ENCODE data around the gene PEAR1.

Gene PEAR1

DNA sequence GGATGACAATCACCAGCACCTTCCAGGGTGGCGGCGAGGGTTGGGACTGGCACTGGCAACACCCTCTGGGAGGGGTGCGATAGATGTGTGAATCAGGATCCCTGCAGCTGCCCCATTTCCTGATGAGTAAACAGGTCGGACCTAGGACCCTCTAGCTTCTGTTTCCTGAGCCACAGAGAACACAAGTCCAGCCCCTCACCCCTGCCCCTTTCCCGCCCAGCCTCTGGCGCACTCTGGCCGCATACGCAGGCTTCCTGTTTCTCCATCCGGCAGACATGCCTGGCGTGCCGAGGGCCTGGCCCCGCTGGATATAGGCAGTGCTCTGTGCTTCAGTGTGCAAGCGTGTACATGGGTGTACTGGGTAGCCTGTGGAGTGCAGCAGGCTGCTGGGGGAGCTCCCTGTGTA is 4.6 kb downstream of the PEAR1 start:
- H3K27ac ChIP-seq (ENCODE audit: low read depth, low read length), result peak overlapping the region; percentile 78
- peak overlapping the region in 4 of 5 donors; percentile 11 to 44 (median 28) for H3K4me3 ChIP-seq (ENCODE audit: low read depth in 1 of 5, low read length in 5 of 5)

DNA sequence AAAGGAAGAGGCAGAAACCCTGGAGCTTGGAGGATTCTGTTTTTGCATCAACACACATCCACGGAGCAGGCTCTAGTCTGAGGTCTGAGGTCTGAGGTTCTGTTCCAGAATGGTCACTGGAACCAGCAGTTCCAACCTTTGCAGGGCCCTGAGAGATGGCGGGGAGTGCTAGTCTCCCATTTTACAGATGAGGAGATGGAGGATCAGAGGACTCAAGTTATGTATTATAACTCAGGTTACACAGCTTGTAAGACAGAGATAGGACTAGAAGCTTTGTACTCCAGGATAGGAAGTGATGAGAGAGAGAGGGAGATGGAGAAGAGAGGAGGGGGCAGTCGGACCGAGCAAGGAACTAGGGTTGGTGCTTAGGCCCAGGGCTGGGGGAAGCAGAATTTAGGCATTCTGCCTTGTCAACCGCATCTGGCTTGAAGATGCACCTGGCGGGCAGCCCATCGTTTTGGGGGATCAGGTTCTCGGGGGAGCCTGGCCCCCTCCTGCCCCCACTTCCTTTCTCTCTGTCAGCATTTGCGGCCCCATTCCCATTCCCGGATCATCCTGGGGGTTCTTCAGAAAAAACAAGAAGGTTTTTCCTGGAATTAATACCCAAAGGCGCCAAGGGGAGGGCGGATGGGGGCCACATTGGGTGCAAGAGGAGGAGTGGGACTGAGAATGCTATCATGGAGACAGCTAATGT is 5.6 kb downstream of the PEAR1 start:
- Histone ChIP-seq H3K4me3 (ENCODE audit: low read depth in 1 of 5, low read length in 5 of 5) (peak overlapping the region in 3 of 5 donors; percentile 20 to 44 (median 37)), H3K9me3 (ENCODE audit: control insufficient read depth in 5 of 5, low read length in 5 of 5) (no peaks in the 10 kb centered on the region), H3K27me3 (ENCODE audit: control insufficient read depth in 5 of 5, insufficient read depth in 4 of 5, low read length in 5 of 5) (peaks cover 0 to 19% (median 13%) of the 10 kb centered on the region in 5 donors), H3K27ac (ENCODE audit: low read depth, low read length) (peak overlapping the region; percentile 78), H3K4me1 (ENCODE audit: control insufficient read depth in 5 of 5, insufficient read depth in 5 of 5, low read length in 5 of 5) (peaks cover 7 to 100% (median 71%) of the 10 kb centered on the region in 5 donors), H3K9ac (ENCODE audit: low read length in 5 of 5) (peak overlapping the region in 1 of 5 donors; percentile 59), H3K36me3 (ENCODE audit: control insufficient read depth in 5 of 5, insufficient read depth in 5 of 5, low read length in 5 of 5) (no peaks in the 10 kb centered on the region)

More for the DNA sequence above, 4.6 kb downstream of the PEAR1 start:
- H3K36me3 ChIP-seq (ENCODE audit: control insufficient read depth in 5 of 5, insufficient read depth in 5 of 5, low read length in 5 of 5), result no peaks in the 10 kb centered on the region
- peaks cover 9 to 93% (median 69%) of the 10 kb centered on the region in 5 donors for H3K4me1 ChIP-seq (ENCODE audit: control insufficient read depth in 5 of 5, insufficient read depth in 5 of 5, low read length in 5 of 5)
- peaks cover 0 to 16% (median 14%) of the 10 kb centered on the region in 5 donors for H3K27me3 ChIP-seq (ENCODE audit: control insufficient read depth in 5 of 5, insufficient read depth in 4 of 5, low read length in 5 of 5)
- H3K9ac ChIP-seq (ENCODE audit: low read length in 5 of 5), result peak overlapping the region in 1 of 5 donors; percentile 65
- H3K9me3 ChIP-seq (ENCODE audit: control insufficient read depth in 5 of 5, low read length in 5 of 5), result no peaks in the 10 kb centered on the region

DNA sequence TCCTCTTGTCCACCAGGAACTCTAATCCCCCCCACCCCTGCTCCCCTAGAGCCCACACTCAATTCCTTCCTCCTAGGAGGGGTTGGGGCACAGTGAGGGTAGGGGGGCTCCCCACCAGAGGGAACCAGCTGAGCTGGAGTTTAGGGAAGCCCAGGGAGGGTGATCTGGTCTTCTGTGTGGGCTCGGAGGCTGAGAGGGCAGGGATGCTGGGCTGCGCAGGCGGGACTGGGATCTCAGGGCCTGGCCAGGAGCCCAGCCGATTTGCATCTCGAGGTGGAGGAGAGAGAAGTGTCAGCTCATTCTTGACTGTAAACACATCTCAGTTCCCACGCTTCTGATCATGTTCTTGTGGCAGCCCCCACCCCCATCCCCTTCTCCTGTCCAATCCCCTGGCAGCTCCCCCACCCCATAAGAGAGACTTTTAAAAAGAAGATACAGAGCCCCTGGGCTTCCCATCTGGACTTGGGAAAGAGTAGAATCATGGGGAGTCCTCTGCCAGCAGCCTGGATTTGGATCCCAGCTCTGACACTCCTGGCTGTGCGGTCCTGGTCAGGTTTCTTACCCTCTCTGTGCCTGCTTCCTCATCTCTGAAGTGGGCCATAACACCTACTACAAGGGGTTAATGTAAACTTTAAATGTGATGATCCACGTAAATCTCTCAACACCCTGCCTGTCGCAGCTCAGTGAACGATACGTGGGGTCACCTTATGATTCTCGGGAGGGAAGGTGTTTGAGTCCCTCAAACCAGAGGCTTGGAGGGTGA is 6.6 kb downstream of the PEAR1 start:
- Histone ChIP-seq H3K9me3 (ENCODE audit: control insufficient read depth in 5 of 5, low read length in 5 of 5) (no peaks in the 10 kb centered on the region), H3K4me1 (ENCODE audit: control insufficient read depth in 5 of 5, insufficient read depth in 5 of 5, low read length in 5 of 5) (peaks cover 7 to 100% (median 76%) of the 10 kb centered on the region in 5 donors), H3K36me3 (ENCODE audit: control insufficient read depth in 5 of 5, insufficient read depth in 5 of 5, low read length in 5 of 5) (peaks cover 0 to 5% (median 0%) of the 10 kb centered on the region in 5 donors), H3K4me3 (ENCODE audit: low read depth in 1 of 5, low read length in 5 of 5) (no peak overlapping the region), H3K27ac (ENCODE audit: low read depth, low read length) (peak overlapping the region; percentile 30), H3K27me3 (ENCODE audit: control insufficient read depth in 5 of 5, insufficient read depth in 4 of 5, low read length in 5 of 5) (peaks cover 0 to 19% (median 16%) of the 10 kb centered on the region in 5 donors), H3K9ac (ENCODE audit: low read length in 5 of 5) (peak overlapping the region in 1 of 5 donors; percentile 22)

DNA sequence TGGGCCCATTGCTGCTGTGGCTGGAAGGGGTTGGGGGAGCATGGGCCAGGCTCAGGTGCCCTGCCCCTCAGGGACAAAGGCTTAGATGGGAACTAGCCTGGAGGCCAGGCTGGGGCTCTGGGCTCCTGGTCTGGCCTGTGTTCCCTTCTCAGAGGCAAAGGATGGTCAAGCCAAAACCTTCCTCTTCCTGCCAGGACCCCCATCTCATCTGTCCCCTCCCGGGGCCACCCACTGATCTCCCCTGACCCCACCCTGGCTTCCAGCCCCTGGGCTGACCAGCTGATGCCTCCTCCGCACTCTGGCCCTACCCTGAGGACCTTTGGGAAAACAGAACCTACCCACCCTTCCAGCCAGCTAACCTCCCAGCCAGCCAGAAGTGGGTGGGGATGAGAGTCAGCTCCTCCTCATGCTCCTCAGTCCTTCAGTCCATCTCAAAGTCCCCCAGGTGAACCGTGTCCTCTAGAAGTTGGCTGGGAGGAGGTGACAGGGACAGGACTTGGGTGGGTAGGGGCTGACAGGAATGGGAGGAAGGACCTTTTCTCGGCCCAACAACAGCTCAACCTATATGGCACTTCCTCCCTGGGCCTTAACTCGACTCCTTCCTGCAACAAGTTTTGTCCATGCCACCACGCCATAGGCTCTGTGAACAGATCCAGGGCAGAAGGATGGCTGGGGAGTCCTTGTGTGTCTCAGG is 7.5 kb downstream of the PEAR1 start:
- peak overlapping the region; percentile 30 for H3K27ac ChIP-seq (ENCODE audit: low read depth, low read length)
- H3K36me3 ChIP-seq (ENCODE audit: control insufficient read depth in 5 of 5, insufficient read depth in 5 of 5, low read length in 5 of 5), result peaks cover 0 to 10% (median 5%) of the 10 kb centered on the region in 5 donors
- H3K4me3 ChIP-seq (ENCODE audit: low read depth in 1 of 5, low read length in 5 of 5), result peak overlapping the region in 1 of 5 donors; percentile 6
- H3K9ac ChIP-seq (ENCODE audit: low read length in 5 of 5), result peak overlapping the region in 3 of 5 donors; percentile 22 to 54 (median 26)
- H3K9me3 ChIP-seq (ENCODE audit: control insufficient read depth in 5 of 5, low read length in 5 of 5), result no peaks in the 10 kb centered on the region
- H3K27me3 ChIP-seq (ENCODE audit: control insufficient read depth in 5 of 5, insufficient read depth in 4 of 5, low read length in 5 of 5), result peaks cover 0 to 19% (median 16%) of the 10 kb centered on the region in 5 donors
- peaks cover 7 to 94% (median 76%) of the 10 kb centered on the region in 5 donors for H3K4me1 ChIP-seq (ENCODE audit: control insufficient read depth in 5 of 5, insufficient read depth in 5 of 5, low read length in 5 of 5)

DNA sequence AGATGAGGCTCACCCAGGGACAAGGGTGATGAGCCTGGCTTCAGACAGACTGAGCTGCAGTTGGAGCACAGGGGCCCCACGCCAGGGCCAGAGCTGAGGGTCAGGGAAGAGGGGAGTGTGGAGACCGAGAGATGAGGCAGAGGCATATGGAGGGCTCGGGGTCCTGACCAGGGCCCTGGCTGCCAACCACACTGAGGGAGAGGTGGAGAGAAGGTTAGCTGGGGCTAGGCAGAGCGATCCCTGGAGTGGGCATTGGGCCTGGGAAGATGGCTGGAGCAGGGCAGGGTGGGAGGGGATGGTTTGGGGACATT is 8.0 kb downstream of the PEAR1 start:
- Histone ChIP-seq H3K9ac (ENCODE audit: low read length in 5 of 5) (peak overlapping the region in 2 of 5 donors; percentile 26 to 54), H3K4me1 (ENCODE audit: control insufficient read depth in 5 of 5, insufficient read depth in 5 of 5, low read length in 5 of 5) (peaks cover 7 to 94% (median 71%) of the 10 kb centered on the region in 5 donors), H3K9me3 (ENCODE audit: control insufficient read depth in 5 of 5, low read length in 5 of 5) (no peaks in the 10 kb centered on the region), H3K36me3 (ENCODE audit: control insufficient read depth in 5 of 5, insufficient read depth in 5 of 5, low read length in 5 of 5) (peaks cover 0 to 14% (median 5%) of the 10 kb centered on the region in 5 donors), H3K27me3 (ENCODE audit: control insufficient read depth in 5 of 5, insufficient read depth in 4 of 5, low read length in 5 of 5) (peaks cover 0 to 19% (median 16%) of the 10 kb centered on the region in 5 donors), H3K27ac (ENCODE audit: low read depth, low read length) (peak overlapping the region; percentile 30), H3K4me3 (ENCODE audit: low read depth in 1 of 5, low read length in 5 of 5) (peak overlapping the region in 1 of 5 donors; percentile 6)

DNA sequence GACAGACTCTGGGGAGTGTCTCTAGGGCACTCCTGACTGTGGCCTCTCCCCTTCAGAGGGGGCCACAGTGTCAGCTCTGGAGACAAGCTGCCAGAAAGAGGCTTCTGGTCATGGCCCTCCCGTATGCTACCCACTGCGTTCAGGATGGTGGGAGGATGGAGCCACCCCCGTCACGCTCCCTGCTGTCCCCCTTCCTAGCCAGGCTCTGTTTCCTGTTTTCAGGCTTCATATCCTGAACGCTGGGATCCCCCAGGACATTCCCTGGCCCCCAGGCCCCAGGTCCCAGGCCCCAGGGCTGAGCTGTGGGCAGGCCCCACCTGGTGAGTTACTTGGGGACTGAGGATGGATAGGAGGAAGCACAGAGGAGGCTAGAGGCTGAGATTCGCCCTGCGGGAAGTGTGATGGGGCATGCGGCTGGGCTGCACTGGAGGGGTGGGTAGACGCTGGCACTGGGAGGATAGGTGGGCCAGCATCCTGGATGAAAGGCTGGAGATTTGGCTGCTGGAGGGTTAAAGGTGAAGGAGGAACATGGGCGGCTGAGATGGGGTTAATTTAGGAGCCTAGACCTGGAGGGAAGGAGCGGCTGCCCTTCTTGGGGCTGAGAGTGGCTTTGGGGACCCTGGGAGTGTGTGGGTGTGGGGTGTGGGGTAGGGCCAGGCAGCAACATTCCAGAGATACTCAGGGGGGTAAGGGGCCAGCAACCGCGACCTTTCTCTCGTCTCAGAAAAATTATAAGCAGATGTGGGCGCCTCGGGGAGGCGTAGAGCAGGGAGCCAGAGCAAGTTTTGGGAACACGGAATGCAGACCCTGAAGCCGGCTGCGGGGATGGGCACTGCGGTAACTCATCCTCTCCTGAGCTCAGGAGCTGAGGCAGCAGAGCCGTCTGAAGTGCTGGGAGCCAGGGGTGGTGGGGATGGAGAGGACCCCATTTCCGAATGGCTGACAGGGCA is 8.7 kb downstream of the PEAR1 start:
- peaks cover 7 to 94% (median 66%) of the 10 kb centered on the region in 5 donors for H3K4me1 ChIP-seq (ENCODE audit: control insufficient read depth in 5 of 5, insufficient read depth in 5 of 5, low read length in 5 of 5)
- peak overlapping the region in 1 of 5 donors; percentile 6 for H3K4me3 ChIP-seq (ENCODE audit: low read depth in 1 of 5, low read length in 5 of 5)
- no peaks in the 10 kb centered on the region for H3K9me3 ChIP-seq (ENCODE audit: control insufficient read depth in 5 of 5, low read length in 5 of 5)
- peaks cover 0 to 19% (median 16%) of the 10 kb centered on the region in 5 donors for H3K27me3 ChIP-seq (ENCODE audit: control insufficient read depth in 5 of 5, insufficient read depth in 4 of 5, low read length in 5 of 5)
- H3K36me3 ChIP-seq (ENCODE audit: control insufficient read depth in 5 of 5, insufficient read depth in 5 of 5, low read length in 5 of 5), result peaks cover 0 to 20% (median 12%) of the 10 kb centered on the region in 5 donors
- no peak overlapping the region for H3K27ac ChIP-seq (ENCODE audit: low read depth, low read length)
- peak overlapping the region in 1 of 5 donors; percentile 35 for H3K9ac ChIP-seq (ENCODE audit: low read length in 5 of 5)

DNA sequence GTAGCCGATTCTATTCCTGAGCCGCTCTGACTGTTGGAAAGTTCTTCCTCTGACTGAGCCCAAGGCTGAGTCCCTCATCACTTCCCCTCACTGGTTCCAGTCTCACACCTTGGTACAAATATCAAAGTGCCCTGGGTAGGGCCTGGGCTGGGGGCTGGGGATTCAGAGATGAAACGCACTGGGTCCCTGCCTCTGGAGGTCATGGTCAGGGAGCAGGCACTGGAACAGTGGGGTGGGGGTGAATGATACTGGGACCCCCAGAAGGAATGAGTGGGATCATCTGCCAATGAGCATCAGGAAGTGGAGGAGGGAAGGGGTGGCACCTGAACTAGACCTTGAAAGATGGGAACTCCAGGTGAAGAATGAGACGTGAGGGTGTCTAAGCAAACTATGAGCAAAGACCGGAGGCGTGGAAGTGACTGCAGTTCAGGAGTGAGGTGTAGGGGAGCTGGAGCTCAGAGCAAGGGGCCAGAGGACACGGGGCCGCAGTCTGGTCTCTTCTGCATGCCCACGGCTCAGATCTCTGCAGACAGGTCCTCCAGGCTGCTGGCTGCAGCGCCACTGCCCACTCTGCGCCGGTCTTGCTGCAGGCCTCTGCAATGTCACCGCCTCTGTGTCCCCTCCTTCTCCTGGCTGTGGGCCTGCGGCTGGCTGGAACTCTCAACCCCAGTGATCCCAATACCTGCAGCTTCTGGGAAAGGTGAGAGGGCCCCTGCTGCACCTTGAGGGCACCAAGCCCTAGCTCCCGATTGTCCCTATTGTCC is 10.0 kb downstream of the PEAR1 start:
- Histone ChIP-seq H3K27ac (ENCODE audit: low read depth, low read length) (no peak overlapping the region), H3K4me1 (ENCODE audit: control insufficient read depth in 5 of 5, insufficient read depth in 5 of 5, low read length in 5 of 5) (peaks cover 5 to 91% (median 57%) of the 10 kb centered on the region in 5 donors), H3K9me3 (ENCODE audit: control insufficient read depth in 5 of 5, low read length in 5 of 5) (no peaks in the 10 kb centered on the region), H3K4me3 (ENCODE audit: low read depth in 1 of 5, low read length in 5 of 5) (no peak overlapping the region), H3K27me3 (ENCODE audit: control insufficient read depth in 5 of 5, insufficient read depth in 4 of 5, low read length in 5 of 5) (peaks cover 0 to 23% (median 16%) of the 10 kb centered on the region in 5 donors), H3K9ac (ENCODE audit: low read length in 5 of 5) (peak overlapping the region in 1 of 5 donors; percentile 32), H3K36me3 (ENCODE audit: control insufficient read depth in 5 of 5, insufficient read depth in 5 of 5, low read length in 5 of 5) (peaks cover 0 to 26% (median 20%) of the 10 kb centered on the region in 5 donors)

DNA sequence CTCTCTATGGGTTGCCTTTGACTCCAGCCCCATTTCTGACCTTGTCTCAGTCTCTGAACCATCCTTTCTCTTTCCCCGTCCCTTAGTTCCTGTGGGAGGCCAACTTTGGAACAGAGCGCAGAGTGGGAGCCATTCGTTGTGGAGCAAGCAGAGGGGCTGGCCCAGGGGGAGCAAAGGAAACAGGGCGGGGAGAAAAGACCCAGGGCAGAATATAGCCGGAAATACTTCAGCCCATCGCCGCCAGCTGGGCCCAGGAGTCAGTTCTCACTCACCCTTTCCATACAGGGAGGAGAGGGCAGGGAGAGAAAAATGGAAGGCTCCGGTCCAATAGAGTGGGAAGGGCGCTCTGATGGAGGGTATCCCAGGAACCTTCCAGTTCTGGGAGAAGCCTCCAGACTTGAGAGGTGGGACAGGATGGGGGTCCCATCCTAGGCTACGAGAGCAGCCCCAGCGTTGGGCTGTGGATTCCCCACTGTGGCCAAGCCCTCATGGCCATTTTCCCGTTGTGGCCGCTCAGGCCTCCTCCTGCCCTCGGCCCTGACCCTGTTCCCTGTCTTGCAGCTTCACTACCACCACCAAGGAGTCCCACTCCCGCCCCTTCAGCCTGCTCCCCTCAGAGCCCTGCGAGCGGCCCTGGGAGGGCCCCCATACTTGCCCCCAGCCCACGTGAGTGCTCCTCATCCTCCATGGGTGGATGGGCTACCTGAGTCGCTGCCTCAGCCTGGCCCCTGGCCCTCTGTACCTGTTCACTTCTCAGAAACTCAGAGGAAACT is 10.9 kb downstream of the PEAR1 start:
- Histone ChIP-seq H3K4me3 (ENCODE audit: low read depth in 1 of 5, low read length in 5 of 5) (no peak overlapping the region), H3K36me3 (ENCODE audit: control insufficient read depth in 5 of 5, insufficient read depth in 5 of 5, low read length in 5 of 5) (peaks cover 0 to 34% (median 27%) of the 10 kb centered on the region in 5 donors), H3K27ac (ENCODE audit: low read depth, low read length) (no peak overlapping the region), H3K4me1 (ENCODE audit: control insufficient read depth in 5 of 5, insufficient read depth in 5 of 5, low read length in 5 of 5) (peaks cover 0 to 87% (median 51%) of the 10 kb centered on the region in 5 donors), H3K9me3 (ENCODE audit: control insufficient read depth in 5 of 5, low read length in 5 of 5) (no peaks in the 10 kb centered on the region), H3K9ac (ENCODE audit: low read length in 5 of 5) (peak overlapping the region in 1 of 5 donors; percentile 35), H3K27me3 (ENCODE audit: control insufficient read depth in 5 of 5, insufficient read depth in 4 of 5, low read length in 5 of 5) (peaks cover 0 to 23% (median 15%) of the 10 kb centered on the region in 5 donors)

All from subcutaneous abdominal adipose tissue (tissue), 5 donors.